Measurements from ENCODE around the gene MVB12B. TPM values are rescaled to one million over a fixed set of nuclear protein-coding genes. Genes with fewer than 3 reads are reported as not detected.

MVB12B gene
- polyA plus RNA-seq, 1 donor from 2014 or later = 39.5 TPM

DNA sequence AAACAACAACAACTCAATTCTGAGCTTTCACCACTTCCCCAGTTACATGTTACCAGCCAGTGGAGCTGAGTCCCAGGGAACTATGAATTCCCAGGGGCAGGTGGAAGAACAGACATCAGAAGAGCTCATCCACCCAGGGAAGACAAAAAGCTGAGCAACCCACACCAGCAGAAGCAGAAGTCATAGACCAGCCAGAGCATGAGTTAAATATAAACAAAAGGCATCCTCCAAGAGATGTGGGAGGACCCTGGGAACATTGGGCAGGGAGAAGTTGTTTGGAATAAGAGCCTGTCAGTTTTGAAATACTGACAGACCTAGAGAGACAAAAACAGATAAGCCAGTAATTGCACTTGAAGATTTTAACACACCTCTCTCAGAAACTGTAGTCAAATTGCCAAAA, 184.8 kb downstream of the MVB12B start:
- Histone ChIP-seq H3F3A (ENCODE audit: insufficient read depth, low read length, poor library complexity, severe bottlenecking) (no peaks in the 10 kb centered on the region), H3K36me3 (ENCODE audit: insufficient read depth, low read length) (no peaks in the 10 kb centered on the region), H3K27ac (ENCODE audit: low read length) (no peak overlapping the region), H4K20me1 (ENCODE audit: insufficient read depth) (no peaks in the 10 kb centered on the region), H3K9ac (ENCODE audit: low read length) (no peak overlapping the region), H3K9me2 (ENCODE audit: insufficient read depth, low read length) (no peaks in the 10 kb centered on the region), H3K27me3 (ENCODE audit: insufficient read depth, low read depth, low read length) (peaks cover under 1% of the 10 kb centered on the region), H3K79me2 (replicated peaks; ENCODE audit: insufficient read depth, low read length) (no peaks in the 10 kb centered on the region), H3K4me3 (ENCODE audit: low read length) (no peak overlapping the region), H3K4me2 (ENCODE audit: low read length) (no peak overlapping the region), H3K9me3 (ENCODE audit: low read length) (no peaks in the 10 kb centered on the region), H2AFZ (ENCODE audit: low read depth, low read length) (no peak overlapping the region)
- TF ChIP-seq SMC3 (conservative IDR thresholded peaks at IDR 0.05; ENCODE audit: poor library complexity) = no peak
- no peak for TF ChIP-seq TAF1 (IDR thresholded peaks at IDR 0.05; ENCODE audit: low read depth)
- TF ChIP-seq EZH2 (IDR thresholded peaks at IDR 0.05; ENCODE audit: borderline replicate concordance, insufficient read depth, low read length, poor library complexity, severe bottlenecking) = no peak
- TF ChIP-seq MXI1 (conservative IDR thresholded peaks at IDR 0.05; ENCODE audit: poor library complexity, severe bottlenecking) = no peak
- TF ChIP-seq, protein P1, sequence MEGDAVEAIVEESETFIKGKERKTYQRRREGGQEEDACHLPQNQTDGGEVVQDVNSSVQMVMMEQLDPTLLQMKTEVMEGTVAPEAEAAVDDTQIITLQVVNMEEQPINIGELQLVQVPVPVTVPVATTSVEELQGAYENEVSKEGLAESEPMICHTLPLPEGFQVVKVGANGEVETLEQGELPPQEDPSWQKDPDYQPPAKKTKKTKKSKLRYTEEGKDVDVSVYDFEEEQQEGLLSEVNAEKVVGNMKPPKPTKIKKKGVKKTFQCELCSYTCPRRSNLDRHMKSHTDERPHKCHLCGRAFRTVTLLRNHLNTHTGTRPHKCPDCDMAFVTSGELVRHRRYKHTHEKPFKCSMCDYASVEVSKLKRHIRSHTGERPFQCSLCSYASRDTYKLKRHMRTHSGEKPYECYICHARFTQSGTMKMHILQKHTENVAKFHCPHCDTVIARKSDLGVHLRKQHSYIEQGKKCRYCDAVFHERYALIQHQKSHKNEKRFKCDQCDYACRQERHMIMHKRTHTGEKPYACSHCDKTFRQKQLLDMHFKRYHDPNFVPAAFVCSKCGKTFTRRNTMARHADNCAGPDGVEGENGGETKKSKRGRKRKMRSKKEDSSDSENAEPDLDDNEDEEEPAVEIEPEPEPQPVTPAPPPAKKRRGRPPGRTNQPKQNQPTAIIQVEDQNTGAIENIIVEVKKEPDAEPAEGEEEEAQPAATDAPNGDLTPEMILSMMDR (IDR thresholded peaks at IDR 0.05; ENCODE audit: poor library complexity, severe bottlenecking) = no peak

DNA sequence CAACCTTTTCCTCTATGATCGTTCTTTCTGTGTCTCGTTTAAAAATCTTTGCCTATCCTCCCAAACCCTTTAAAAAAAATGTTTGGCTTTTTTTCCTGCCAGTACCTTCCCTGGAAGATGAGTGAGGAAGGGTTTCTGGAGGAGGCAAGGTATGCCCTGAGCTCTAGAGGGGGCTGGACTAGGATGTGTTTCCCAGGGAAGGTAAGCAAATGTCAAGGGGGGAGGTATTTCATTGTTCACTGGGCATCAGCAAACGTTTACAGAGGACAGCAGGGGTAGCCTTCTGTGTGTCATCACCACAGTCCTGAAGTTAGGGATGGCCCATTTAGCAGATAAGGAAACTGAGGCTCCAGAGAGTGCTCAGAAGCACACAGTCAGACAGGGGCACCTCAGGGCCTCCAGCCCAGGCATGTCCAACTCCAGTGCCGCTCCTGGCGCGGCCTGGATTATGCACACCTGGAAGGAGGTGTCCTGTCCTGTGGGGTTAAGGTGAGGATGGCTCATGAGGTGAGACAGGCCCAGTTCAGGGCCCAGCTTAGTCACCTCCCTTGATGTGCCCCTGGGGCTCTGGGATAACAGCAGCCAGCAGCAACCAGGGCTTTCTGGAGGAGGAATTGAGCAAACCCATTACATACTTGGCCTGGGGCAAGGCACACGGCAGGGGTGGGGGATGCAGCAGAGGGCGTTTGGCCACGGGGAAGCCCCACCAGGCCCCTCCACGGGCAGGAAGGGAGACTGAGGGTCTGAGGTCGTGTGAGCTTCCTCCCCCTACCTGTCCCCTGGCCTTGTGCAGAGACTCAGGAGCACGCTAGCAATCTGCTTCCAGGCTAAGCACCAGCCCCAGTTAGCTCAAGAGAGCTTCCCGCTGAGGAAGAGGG, 186.8 kb downstream of the MVB12B start:
- no peak overlapping the region for H3K27ac ChIP-seq (ENCODE audit: low read length)
- no peaks in the 10 kb centered on the region for H4K20me1 ChIP-seq (ENCODE audit: insufficient read depth)
- H3K9me2 ChIP-seq (ENCODE audit: insufficient read depth, low read length) = no peaks in the 10 kb centered on the region
- no peaks in the 10 kb centered on the region for H3K79me2 ChIP-seq (replicated peaks; ENCODE audit: insufficient read depth, low read length)
- H3K36me3 ChIP-seq (ENCODE audit: insufficient read depth, low read length) = no peaks in the 10 kb centered on the region
- no peak overlapping the region for H3K9ac ChIP-seq (ENCODE audit: low read length)
- H3K27me3 ChIP-seq (ENCODE audit: insufficient read depth, low read depth, low read length) = peaks cover 5% of the 10 kb centered on the region
- no peaks in the 10 kb centered on the region for H3K9me3 ChIP-seq (ENCODE audit: low read length)
- no peak overlapping the region for H3K4me2 ChIP-seq (ENCODE audit: low read length)
- H3F3A ChIP-seq (ENCODE audit: insufficient read depth, low read length, poor library complexity, severe bottlenecking) = no peaks in the 10 kb centered on the region
- TF ChIP-seq EP300 (conservative IDR thresholded peaks at IDR 0.05; ENCODE audit: poor library complexity, severe bottlenecking) (no peak), POLR2AphosphoS5 (IDR thresholded peaks at IDR 0.05) (no peak), MXI1 (conservative IDR thresholded peaks at IDR 0.05; ENCODE audit: poor library complexity, severe bottlenecking) (no peak)
- TF ChIP-seq, protein P1 (IDR thresholded peaks at IDR 0.05; ENCODE audit: poor library complexity, severe bottlenecking) = no peak
- no peak overlapping the region for H3K4me3 ChIP-seq (ENCODE audit: low read length)
- no peak overlapping the region for H2AFZ ChIP-seq (ENCODE audit: low read depth, low read length)
